ENCODE results near the gene ANXA8.
"Not testable (repeated sequence)": the region's sequence is repeated elsewhere in the genome, so short reads cannot be mapped to it uniquely, and the experiment has no call there.

- not testable (repeated sequence) for TF ChIP-seq POLR2A, CTCF, POLR2AphosphoS5 (IDR thresholded peaks at IDR 0.05)
Observed at GRCh38 chr10:47467957-47468356, 16.0 kb downstream of the ANXA8 start.
